ENCODE data around the gene CPVL.

DNA sequence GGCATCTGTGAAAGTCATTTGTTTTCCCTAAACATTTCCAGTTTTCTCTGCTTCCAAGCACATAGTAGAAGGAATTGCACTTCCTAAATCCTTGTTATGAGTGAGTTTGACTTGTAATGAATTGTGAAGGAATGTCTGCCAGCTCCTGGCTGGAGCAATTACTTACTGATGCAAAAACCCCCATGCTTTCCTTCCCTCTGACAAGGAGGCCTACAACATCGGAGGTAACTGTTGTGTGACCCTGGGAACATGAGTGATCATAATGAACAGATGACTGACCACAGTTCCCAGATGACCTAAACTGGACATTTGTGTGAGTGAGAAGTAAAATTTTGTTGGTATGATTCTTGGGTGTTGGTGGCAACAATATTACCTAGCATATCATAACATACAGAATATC, 21.4 kb upstream of the CPVL start:
- TF ChIP-seq, protein P1, sequence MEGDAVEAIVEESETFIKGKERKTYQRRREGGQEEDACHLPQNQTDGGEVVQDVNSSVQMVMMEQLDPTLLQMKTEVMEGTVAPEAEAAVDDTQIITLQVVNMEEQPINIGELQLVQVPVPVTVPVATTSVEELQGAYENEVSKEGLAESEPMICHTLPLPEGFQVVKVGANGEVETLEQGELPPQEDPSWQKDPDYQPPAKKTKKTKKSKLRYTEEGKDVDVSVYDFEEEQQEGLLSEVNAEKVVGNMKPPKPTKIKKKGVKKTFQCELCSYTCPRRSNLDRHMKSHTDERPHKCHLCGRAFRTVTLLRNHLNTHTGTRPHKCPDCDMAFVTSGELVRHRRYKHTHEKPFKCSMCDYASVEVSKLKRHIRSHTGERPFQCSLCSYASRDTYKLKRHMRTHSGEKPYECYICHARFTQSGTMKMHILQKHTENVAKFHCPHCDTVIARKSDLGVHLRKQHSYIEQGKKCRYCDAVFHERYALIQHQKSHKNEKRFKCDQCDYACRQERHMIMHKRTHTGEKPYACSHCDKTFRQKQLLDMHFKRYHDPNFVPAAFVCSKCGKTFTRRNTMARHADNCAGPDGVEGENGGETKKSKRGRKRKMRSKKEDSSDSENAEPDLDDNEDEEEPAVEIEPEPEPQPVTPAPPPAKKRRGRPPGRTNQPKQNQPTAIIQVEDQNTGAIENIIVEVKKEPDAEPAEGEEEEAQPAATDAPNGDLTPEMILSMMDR (IDR thresholded peaks at IDR 0.05 in 2 of 3, conservative IDR thresholded peaks at IDR 0.05 in 1 of 3; ENCODE audit: borderline replicate concordance in 1 of 3, insufficient read depth in 1 of 3, low read depth in 2 of 3, low read length in 2 of 3) = no peak
- TF ChIP-seq POLR2A (IDR thresholded peaks at IDR 0.05; ENCODE audit: borderline replicate concordance, extremely low read depth, insufficient read depth, insufficient read length) (no peak), EGR1 (IDR thresholded peaks at IDR 0.05; ENCODE audit: low read depth) (no peak), YY1 (IDR thresholded peaks at IDR 0.05; ENCODE audit: extremely low read depth, insufficient replicate concordance, low read depth, low read length) (no peak), ELF1 (IDR thresholded peaks at IDR 0.05; ENCODE audit: borderline replicate concordance, low read depth) (no peak), SRF (IDR thresholded peaks at IDR 0.05; ENCODE audit: low read depth) (no peak)
- TF ChIP-seq, protein P2, sequence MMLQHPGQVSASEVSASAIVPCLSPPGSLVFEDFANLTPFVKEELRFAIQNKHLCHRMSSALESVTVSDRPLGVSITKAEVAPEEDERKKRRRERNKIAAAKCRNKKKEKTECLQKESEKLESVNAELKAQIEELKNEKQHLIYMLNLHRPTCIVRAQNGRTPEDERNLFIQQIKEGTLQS (IDR thresholded peaks at IDR 0.05) = no peak
